Activated T-helper 17 cell treated with anti-CD3 and anti-CD28 coated beads, Interleukin-2, amount 50 U/mL, for 72 hours (primary cell): ENCODE results near the gene NARF. TPM values are rescaled to one million over a fixed set of nuclear protein-coding genes. Genes with fewer than 3 reads are reported as not detected.

Experiments used
- ATAC-seq: fragments of 150-1000 bp; cut with Tn5 transposase; replicated peaks from 2 replicates; pipeline ENCODE4 v1.10.0; 2021; ENCODE audit warnings: mild to moderate bottlenecking, moderate library complexity
- H3K27ac Mint-ChIP-seq: one replicate; pipeline ENCODE4 v1.8.0; 2022; ENCODE audit warnings: mixed read lengths
- H3K27me3 Mint-ChIP-seq: one replicate; pipeline ENCODE4 v1.8.0; 2022; ENCODE audit warnings: mixed read lengths
- H3K36me3 Mint-ChIP-seq: one replicate; pipeline ENCODE4 v1.8.0; 2022; ENCODE audit warnings: low read depth, mild to moderate bottlenecking, mixed read lengths
- H3K4me1 Mint-ChIP-seq: one replicate; pipeline ENCODE4 v1.8.0; 2022; ENCODE audit warnings: mixed read lengths
- H3K4me3 Mint-ChIP-seq: one replicate; pipeline ENCODE4 v1.8.0; 2022; ENCODE audit warnings: mild to moderate bottlenecking, mixed read lengths
- H3K9me3 Mint-ChIP-seq: one replicate; pipeline ENCODE4 v1.8.0; 2022; ENCODE audit warnings: mixed read lengths
- total RNA-seq, 2 donors: library from RNA; stranded (reverse); gene quantifications; one replicate each; pipeline ENCODE4 v1.2.3, GENCODE V29; 2022

The NARF gene
- total RNA-seq, 2 donors from 2014 or later, result 164 to 194 TPM

GRCh38 chr17:82419540-82419939, 39.0 kb upstream of the NARF start:
- H3K27ac Mint-ChIP-seq, result peak overlapping the region; percentile 54

DNA sequence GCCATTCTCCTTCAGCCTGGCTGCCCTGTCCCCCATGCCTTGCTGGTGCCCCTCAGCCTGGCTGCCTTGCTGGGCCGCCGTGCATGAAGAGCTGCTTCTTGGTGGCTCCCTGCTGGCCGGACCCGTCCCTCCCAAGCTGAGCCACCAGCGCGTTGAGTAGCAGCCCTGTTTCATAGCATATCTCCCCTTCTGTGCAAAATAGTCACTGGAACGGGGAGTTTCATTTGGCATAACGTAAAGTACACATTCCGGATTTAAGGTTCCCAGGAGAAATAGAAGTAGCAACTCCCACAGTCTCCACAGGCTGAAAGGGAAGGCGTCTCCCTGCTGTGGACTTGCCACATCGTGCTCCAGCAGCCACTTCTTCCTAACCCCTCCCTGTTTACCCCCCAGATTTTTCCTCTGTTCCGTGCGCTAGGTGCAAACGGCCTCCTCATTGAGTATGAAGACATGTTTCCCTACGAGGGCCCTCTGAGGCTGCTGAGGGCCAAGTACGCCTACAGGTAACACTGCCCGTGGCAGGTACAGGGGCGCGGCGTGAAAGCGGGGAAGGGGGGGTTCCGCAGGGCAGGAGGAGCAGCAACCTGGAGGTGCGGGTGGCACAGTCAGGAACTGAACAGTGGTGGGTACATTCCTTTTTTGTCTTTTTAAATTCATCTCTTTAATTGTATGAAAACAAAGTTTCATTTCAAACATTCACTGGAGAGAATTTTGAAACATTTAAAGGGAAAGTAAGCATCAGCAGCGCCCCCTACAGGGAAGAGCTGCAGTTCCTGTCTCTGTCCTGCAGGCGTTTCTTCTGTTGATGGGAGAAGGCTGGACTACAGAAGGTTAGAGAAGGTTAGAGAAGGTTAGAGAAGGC, 34.3 kb upstream of the NARF start:
- Mint-ChIP-seq H3K27me3 (no peaks in the 10 kb centered on the region), H3K27ac (no peak overlapping the region), H3K9me3 (no peaks in the 10 kb centered on the region), H3K4me1 (peaks cover 6% of the 10 kb centered on the region), H3K4me3 (no peak overlapping the region), H3K36me3 (peaks cover 29% of the 10 kb centered on the region)
- peak; percentile 62 for ATAC-seq

More at GRCh38 chr17:82419540-82419939, 39.0 kb upstream of the NARF start:
- Mint-ChIP-seq H3K4me3 (peak overlapping the region; percentile 76), H3K9me3 (no peaks in the 10 kb centered on the region), H3K27me3 (no peaks in the 10 kb centered on the region), H3K36me3 (peaks cover 30% of the 10 kb centered on the region), H3K4me1 (peaks cover 6% of the 10 kb centered on the region)
- no peak for ATAC-seq

DNA sequence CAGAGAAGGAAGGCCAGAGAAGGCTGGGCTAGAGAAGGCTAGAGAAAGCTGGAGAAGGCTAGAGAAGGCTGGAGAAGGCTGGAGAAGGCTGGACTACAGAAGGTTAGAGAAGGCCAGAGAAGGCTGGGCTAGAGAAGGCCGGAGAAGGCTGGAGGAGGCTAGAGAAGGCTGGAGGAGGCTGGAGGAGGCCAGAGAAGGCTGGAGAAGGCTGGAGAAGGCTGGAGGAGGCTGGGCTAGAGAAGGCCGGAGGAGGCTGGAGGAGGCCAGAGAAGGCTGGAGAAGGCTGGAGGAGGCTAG, 33.7 kb upstream of the NARF start:
- ATAC-seq, result no peak
- no peak overlapping the region for H3K27ac Mint-ChIP-seq
- H3K9me3 Mint-ChIP-seq, result no peaks in the 10 kb centered on the region
- peaks cover 26% of the 10 kb centered on the region for H3K36me3 Mint-ChIP-seq
- no peaks in the 10 kb centered on the region for H3K27me3 Mint-ChIP-seq
- no peak overlapping the region for H3K4me3 Mint-ChIP-seq
- peaks cover 8% of the 10 kb centered on the region for H3K4me1 Mint-ChIP-seq

DNA sequence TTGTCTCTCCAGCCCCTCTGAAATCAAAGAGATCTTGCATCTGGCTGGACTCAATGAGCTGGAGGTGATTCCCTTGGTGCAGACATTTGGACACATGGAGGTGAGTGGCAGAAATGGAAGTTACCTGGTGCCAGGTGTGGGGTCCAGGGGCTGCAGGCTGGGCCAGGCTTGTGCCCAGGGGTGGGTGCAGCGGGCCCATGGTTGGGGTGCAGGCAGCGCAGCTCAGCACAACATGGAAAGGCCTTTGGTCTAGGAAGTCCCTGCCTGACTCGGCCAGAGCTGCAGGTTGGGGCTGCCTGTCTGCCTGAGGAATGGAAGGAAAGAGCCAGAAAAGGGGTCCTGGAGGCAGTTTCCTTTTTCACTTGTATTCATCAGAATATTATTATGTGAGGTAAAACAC, 30.0 kb upstream of the NARF start:
- Mint-ChIP-seq H3K27ac (no peak overlapping the region), H3K36me3 (no peaks in the 10 kb centered on the region), H3K27me3 (no peaks in the 10 kb centered on the region), H3K4me3 (no peak overlapping the region), H3K4me1 (peaks cover 9% of the 10 kb centered on the region), H3K9me3 (no peaks in the 10 kb centered on the region)
- no peak for ATAC-seq

GRCh38 chr17:82429824-82430223, 28.7 kb upstream of the NARF start:
- Mint-ChIP-seq H3K4me3 (no peak overlapping the region), H3K4me1 (peaks cover 14% of the 10 kb centered on the region), H3K9me3 (no peaks in the 10 kb centered on the region), H3K36me3 (no peaks in the 10 kb centered on the region), H3K27me3 (no peaks in the 10 kb centered on the region), H3K27ac (peak overlapping the region; percentile 36)
- no peak for ATAC-seq

GRCh38 chr17:82432017-82432416, 26.5 kb upstream of the NARF start:
- no peaks in the 10 kb centered on the region for H3K27me3 Mint-ChIP-seq
- peaks cover 14% of the 10 kb centered on the region for H3K4me1 Mint-ChIP-seq
- H3K27ac Mint-ChIP-seq, result no peak overlapping the region
- H3K4me3 Mint-ChIP-seq, result no peak overlapping the region
- H3K9me3 Mint-ChIP-seq, result no peaks in the 10 kb centered on the region
- no peaks in the 10 kb centered on the region for H3K36me3 Mint-ChIP-seq
- no peak for ATAC-seq

DNA sequence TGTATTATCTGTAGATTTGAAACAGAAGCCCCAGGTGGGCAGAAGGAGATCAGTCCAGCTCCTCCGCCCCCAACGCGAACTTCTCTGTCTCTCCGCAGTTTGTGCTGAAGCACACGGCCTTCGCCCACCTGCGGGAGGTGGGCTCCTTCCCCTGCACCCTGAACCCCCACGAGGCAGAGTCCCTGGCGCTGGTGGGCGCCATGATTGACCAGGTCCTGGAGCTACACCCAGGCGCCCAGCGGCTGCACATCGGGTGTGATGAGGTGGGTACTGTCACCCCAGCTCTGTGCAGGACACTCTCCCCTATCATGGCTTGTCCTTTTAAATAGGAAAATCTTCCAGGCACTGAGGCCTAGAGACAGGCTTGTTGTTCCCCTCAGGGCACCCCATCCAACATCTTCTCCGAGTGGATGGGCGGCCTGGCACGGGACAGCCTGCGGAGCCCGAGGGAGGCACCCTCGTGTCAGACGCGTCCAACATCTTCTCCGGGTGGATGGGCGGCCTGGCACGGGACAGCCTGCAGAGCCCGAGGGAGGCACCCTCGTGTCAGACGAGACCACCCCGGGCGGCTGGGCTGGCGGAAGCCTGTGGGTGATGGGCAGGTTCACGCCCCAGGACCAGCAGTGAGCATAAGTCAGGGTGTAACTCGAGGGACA, 24.9 kb upstream of the NARF start:
- H3K27ac Mint-ChIP-seq, result no peak overlapping the region
- H3K9me3 Mint-ChIP-seq, result no peaks in the 10 kb centered on the region
- H3K36me3 Mint-ChIP-seq, result no peaks in the 10 kb centered on the region
- no peaks in the 10 kb centered on the region for H3K27me3 Mint-ChIP-seq
- H3K4me3 Mint-ChIP-seq, result no peak overlapping the region
- ATAC-seq, result no peak
- peaks cover 14% of the 10 kb centered on the region for H3K4me1 Mint-ChIP-seq

- no peak overlapping the region for H3K27ac Mint-ChIP-seq
These were observed 24.4 kb upstream of the NARF start for GRCh38 chr17:82434216-82434565.

DNA sequence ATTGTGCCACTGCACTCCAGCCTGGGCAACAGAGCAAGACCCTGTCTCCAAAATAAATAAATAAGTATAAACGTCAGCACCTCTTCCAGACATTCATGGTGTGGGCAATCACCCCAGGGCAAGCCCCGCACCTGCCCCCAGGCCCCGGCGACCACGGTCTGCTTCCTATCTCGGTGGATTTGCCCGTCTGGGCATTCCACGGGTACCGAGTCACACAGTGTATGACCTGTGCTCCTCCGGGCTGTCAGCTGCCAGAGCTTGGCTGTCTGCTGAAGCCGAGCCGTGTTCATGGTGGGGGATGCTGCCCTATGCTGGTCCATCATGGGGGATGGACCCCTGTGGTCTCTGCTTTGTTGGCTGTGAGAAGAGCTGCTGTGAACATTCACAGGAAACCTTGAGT, 23.4 kb upstream of the NARF start:
- no peak for ATAC-seq
- H3K36me3 Mint-ChIP-seq, result no peaks in the 10 kb centered on the region
- H3K4me1 Mint-ChIP-seq, result peaks cover 6% of the 10 kb centered on the region

More at GRCh38 chr17:82434216-82434565, 24.4 kb upstream of the NARF start:
- Mint-ChIP-seq H3K27me3 (no peaks in the 10 kb centered on the region), H3K36me3 (no peaks in the 10 kb centered on the region), H3K9me3 (no peaks in the 10 kb centered on the region), H3K4me3 (no peak overlapping the region), H3K4me1 (peaks cover 14% of the 10 kb centered on the region)
- ATAC-seq, result peak; percentile 69

DNA sequence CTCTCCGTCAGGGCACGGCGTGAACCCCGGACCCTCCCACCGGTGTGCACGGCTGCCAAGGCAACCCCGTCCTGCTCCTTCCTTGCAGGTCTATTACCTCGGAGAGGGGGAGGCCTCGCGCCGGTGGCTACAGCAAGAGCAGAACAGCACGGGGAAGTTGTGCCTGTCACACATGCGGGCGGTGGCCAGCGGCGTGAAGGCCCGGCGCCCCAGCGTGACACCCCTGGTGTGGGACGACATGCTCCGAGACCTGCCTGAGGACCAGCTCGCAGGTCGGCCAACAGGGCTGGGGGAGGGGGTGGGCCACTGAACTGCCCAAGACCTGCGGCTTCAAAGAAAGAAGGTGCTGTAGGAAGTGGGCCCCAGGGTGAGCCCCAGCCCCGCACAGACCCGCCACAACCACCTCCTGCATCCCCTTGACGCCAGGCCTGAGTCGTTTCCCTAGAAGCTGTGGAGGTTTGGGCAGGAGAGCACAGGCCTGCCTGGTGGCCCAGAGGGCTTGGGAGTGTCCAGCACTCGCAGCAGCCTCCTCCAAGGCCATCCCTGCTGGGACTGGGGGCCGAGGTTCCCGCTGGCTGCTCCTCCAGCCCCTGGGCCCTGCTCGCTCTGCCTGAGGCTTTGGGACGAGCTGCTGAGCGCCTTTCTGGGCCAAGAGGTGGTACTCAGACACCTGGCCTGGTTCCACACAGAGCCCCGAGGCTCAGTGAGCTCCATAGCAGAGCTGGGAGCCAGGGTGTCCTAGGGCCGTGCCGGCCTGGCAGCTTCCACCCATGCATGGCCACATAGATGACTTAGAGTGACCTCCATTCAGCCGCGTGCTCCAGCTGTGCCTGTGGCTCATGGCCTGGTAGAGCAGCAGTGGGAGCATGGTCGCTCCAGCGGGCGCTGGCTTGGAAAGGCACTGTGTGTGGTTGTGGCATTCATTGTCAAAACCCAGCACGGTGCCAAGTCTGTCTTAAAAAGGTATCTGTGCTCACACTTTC, 22.6 kb upstream of the NARF start:
- no peak for ATAC-seq
- no peaks in the 10 kb centered on the region for H3K9me3 Mint-ChIP-seq
- peaks cover 4% of the 10 kb centered on the region for H3K4me1 Mint-ChIP-seq
- H3K4me3 Mint-ChIP-seq, result no peak overlapping the region
- no peaks in the 10 kb centered on the region for H3K36me3 Mint-ChIP-seq
- H3K27me3 Mint-ChIP-seq, result no peaks in the 10 kb centered on the region
- H3K27ac Mint-ChIP-seq, result no peak overlapping the region

More for the DNA sequence above, 23.4 kb upstream of the NARF start:
- H3K4me3 Mint-ChIP-seq, result no peak overlapping the region
- no peak overlapping the region for H3K27ac Mint-ChIP-seq
- no peaks in the 10 kb centered on the region for H3K27me3 Mint-ChIP-seq
- H3K9me3 Mint-ChIP-seq, result no peaks in the 10 kb centered on the region

- Mint-ChIP-seq H3K9me3 (no peaks in the 10 kb centered on the region), H3K4me1 (peaks cover 4% of the 10 kb centered on the region), H3K27ac (no peak overlapping the region)
These were observed 21.8 kb upstream of the NARF start for GRCh38 chr17:82436601-82437324.

DNA sequence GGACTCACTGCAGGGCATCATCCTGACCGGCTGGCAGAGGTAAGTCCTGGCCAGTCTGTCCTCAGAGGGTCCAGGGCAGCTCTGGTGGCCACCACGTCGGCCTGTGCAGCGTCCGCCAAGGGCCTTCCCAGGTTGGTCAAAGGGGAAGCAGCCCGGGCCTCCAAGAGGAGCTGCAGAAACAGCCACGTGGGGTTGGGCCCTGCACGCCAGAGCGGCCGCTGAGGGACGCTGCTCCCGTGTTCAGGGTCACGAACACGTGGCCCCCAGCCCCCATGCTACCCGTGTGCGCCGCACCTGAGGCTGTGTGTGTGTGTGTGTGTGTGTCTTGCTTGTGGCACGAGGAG, 21.2 kb upstream of the NARF start:
- Mint-ChIP-seq H3K27ac (no peak overlapping the region), H3K36me3 (peaks cover 3% of the 10 kb centered on the region), H3K27me3 (no peaks in the 10 kb centered on the region), H3K4me3 (no peak overlapping the region), H3K9me3 (no peaks in the 10 kb centered on the region), H3K4me1 (peaks cover 4% of the 10 kb centered on the region)
- ATAC-seq, result no peak

More at GRCh38 chr17:82436601-82437324, 21.8 kb upstream of the NARF start:
- Mint-ChIP-seq H3K36me3 (no peaks in the 10 kb centered on the region), H3K4me3 (no peak overlapping the region), H3K27me3 (no peaks in the 10 kb centered on the region)
- no peak for ATAC-seq

DNA sequence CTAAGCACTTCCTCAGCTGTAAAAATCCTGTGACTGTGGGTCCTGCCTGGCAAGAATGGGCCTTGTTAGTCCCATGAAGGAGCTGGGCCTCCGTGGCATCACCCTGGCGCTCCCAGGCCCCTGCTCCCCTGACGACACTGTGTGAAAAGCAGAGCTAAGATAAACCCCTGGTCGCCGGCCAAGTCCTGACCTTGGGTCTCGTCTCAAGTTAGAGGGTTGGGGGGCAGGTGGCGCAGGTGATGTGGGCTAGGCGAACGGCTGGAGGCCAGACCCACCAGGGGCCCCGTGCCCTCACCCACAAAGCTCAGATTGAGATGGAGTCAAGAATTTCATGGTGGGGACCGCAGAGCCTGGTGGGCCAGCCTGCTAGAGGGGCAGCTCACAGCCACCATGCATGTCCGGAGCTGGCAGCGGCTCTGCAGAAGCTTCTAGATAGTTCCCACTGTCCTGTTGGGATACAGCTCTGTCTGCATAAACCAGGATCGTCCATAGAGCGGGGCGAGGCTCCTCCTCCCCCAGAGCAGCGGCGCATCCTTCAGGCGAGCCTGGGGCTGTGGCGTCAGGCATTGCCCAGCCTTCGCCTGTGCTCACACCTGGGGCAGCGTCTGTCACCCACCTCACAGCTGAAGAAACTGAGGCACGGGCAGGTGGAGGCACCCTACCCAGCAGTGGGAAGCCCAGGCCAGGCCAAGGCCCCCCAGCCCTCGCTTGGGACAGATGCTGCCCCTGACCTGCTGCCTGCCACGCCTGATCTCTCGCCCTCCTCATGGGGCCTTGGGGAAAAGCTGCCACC, 19.9 kb upstream of the NARF start:
- H3K27ac Mint-ChIP-seq, result no peak overlapping the region
- H3K4me1 Mint-ChIP-seq, result peaks cover 4% of the 10 kb centered on the region
- no peak for ATAC-seq
- H3K27me3 Mint-ChIP-seq, result no peaks in the 10 kb centered on the region
- no peak overlapping the region for H3K4me3 Mint-ChIP-seq
- H3K36me3 Mint-ChIP-seq, result peaks cover 15% of the 10 kb centered on the region
- H3K9me3 Mint-ChIP-seq, result no peaks in the 10 kb centered on the region
